ENCODE results near the gene TIAM2. TPM values are rescaled to one million over a fixed set of nuclear protein-coding genes. Genes with fewer than 3 reads are reported as not detected.

Gene TIAM2
- total and polyA plus RNA-seq, 8 donors: 2.0 to 9.2 (median 3.4) TPM

DNA sequence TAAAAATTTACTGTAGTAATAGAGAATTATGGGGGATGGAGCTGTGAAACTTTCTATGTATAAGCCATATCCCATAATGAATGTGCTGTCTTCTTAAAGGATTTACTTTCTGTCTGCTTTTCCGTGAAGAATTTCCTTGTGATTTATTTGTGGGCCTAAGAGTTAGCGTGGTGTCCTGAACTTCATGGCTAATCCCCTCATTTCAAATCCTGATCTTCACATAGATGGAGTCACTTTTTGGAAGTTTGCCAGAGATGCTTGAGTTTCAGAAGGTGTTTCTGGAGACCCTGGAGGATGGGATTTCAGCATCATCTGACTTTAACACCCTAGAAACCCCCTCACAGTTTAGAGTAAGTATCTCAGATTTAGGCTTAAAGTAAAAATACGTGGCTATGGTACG, 249.3 kb downstream of the TIAM2 start:
- Histone ChIP-seq H3K27me3 (no peaks in the 10 kb centered on the region), H3K27ac (no peak overlapping the region), H3K9me3 (no peaks in the 10 kb centered on the region), H3K36me3 (no peaks in the 10 kb centered on the region), H3K4me1 (no peaks in the 10 kb centered on the region), H3K4me3 (no peak overlapping the region)
- no peak for ATAC-seq
- no peak for DNase-seq
- no peak for FAIRE-seq
- intact Hi-C loops (cut with DNase I): no loop called here
- 82 to 85% methylated on average over 4 of the region's 4 CpGs for WGBS, 2 donors
- TF ChIP-seq CTCF (IDR thresholded peaks at IDR 0.05): no peak

DNA sequence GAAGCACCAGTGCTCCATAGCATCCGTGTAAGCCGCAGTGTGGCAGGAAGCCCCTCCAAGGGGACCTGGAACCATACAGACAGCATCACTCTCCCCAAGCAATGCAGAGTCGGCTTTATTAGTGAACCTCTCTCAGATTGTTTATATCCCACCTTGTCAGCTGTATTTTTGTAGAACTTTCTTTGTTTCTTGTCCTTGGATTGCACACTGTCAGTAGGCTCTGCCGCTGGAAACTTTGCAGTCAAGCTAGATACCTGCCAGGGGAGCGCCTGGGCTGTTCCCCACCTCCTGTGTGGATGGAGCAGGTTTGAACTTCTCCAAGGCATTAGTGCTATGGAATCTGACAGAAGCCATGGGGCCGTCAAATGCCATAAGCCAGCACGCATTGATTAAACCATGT, 250.1 kb downstream of the TIAM2 start:
- Histone ChIP-seq H3K27ac (no peak overlapping the region), H3K27me3 (no peaks in the 10 kb centered on the region), H3K36me3 (no peaks in the 10 kb centered on the region), H3K4me1 (no peaks in the 10 kb centered on the region), H3K4me3 (no peak overlapping the region), H3K9me3 (no peaks in the 10 kb centered on the region)
- FAIRE-seq (no peak), DNase-seq (no peak), ATAC-seq (no peak)
- 83 to 87% methylated on average over 7 of the region's 7 CpGs for WGBS, 2 donors
- no peak for TF ChIP-seq CTCF (IDR thresholded peaks at IDR 0.05)
- intact Hi-C loops (cut with DNase I): no loop called here

DNA sequence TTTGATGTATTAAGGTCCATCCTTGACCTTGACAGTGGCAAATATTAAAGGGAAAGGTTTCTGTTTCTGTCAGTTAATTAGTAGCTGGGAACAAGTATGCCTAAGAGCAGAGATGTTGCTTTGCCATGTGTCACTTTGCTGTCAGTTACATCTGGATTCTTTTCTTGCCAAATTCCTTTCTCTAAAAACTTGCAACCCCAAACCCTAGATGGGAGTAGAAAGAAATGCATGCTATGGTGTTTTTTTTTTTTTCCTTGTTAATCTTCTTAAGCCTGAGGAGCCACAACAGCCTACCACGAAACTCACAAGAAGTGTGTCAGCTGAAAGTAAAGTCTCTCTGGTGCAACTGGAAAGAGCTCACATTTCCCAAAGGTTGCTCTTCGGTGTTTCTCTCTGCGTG, 250.7 kb downstream of the TIAM2 start:
- no peak overlapping the region for H3K4me3 ChIP-seq
- intact Hi-C loops (cut with DNase I): no loop called here
- H3K27ac ChIP-seq: no peak overlapping the region
- DNase-seq (no peak), ATAC-seq (no peak), FAIRE-seq (no peak)
- TF ChIP-seq CTCF (IDR thresholded peaks at IDR 0.05): no peak
- no peaks in the 10 kb centered on the region for H3K36me3 ChIP-seq
- H3K27me3 ChIP-seq: no peaks in the 10 kb centered on the region
- WGBS, 2 donors: 88 to 92% methylated on average over 3 of the region's 3 CpGs
- no peaks in the 10 kb centered on the region for H3K4me1 ChIP-seq
- H3K9me3 ChIP-seq: no peaks in the 10 kb centered on the region

- intact Hi-C loops (cut with DNase I): no loop called here
- H3K4me3 ChIP-seq: no peak overlapping the region
- DNase-seq (no peak), ATAC-seq (no peak), FAIRE-seq (no peak)
- H3K27me3 ChIP-seq: no peaks in the 10 kb centered on the region
- 89 to 94% methylated on average over 2 of the region's 2 CpGs for WGBS, 2 donors
- no peak for TF ChIP-seq CTCF (IDR thresholded peaks at IDR 0.05)
- H3K36me3 ChIP-seq: no peaks in the 10 kb centered on the region
- no peaks in the 10 kb centered on the region for H3K4me1 ChIP-seq
- H3K27ac ChIP-seq: no peak overlapping the region
- no peaks in the 10 kb centered on the region for H3K9me3 ChIP-seq
Observed at GRCh38 chr6:155246825-155247224, 251.7 kb downstream of the TIAM2 start.

- FAIRE-seq (no peak), DNase-seq (no peak), ATAC-seq (no peak)
- intact Hi-C loops (cut with DNase I): no loop called here
- no peaks in the 10 kb centered on the region for H3K27me3 ChIP-seq
- no peaks in the 10 kb centered on the region for H3K9me3 ChIP-seq
- no peak overlapping the region for H3K4me3 ChIP-seq
- no peaks in the 10 kb centered on the region for H3K4me1 ChIP-seq
- WGBS, 2 donors: 89 to 95% methylated on average over 5 of the region's 5 CpGs
- no peak overlapping the region for H3K27ac ChIP-seq
- H3K36me3 ChIP-seq: no peaks in the 10 kb centered on the region
- no peak for TF ChIP-seq CTCF (IDR thresholded peaks at IDR 0.05)
Observed at GRCh38 chr6:155247618-155248007, 252.5 kb downstream of the TIAM2 start.

Data from pancreas (tissue), 10 donors.